Sigmoid colon (tissue), 4 donors: ENCODE results near the gene PLEKHA7.
"Not testable (repeated sequence)": the region's sequence is repeated elsewhere in the genome, so short reads cannot be mapped to it uniquely, and the experiment has no call there.

Source experiments
- CTCF ChIP-seq, 4 experiments: fragments of 450-650 bp in 3 of 4; fragments of 200-600 bp in 1 of 4; IDR thresholded peaks; one replicate each; pipeline ENCODE4 v1.5.1; 2016 to 2019; ENCODE audit warnings: antibody characterized with exemption in 4 of 4, mild to moderate bottlenecking in 3 of 4, moderate library complexity in 2 of 4
- EP300 ChIP-seq, 4 donors: sonication (generic); formaldehyde crosslinking; IDR thresholded peaks; one replicate each; pipeline ENCODE4 v1.6.1; 2017; ENCODE audit warnings: antibody characterized with exemption in 4 of 4

- not testable (repeated sequence) for TF ChIP-seq EP300, CTCF (IDR thresholded peaks at IDR 0.05)
Measured at GRCh38 chr11:17048491-17048890, 34.3 kb upstream of the PLEKHA7 start.
